ENCODE measurements around the gene ASB9.

ASB9 gene

DNA sequence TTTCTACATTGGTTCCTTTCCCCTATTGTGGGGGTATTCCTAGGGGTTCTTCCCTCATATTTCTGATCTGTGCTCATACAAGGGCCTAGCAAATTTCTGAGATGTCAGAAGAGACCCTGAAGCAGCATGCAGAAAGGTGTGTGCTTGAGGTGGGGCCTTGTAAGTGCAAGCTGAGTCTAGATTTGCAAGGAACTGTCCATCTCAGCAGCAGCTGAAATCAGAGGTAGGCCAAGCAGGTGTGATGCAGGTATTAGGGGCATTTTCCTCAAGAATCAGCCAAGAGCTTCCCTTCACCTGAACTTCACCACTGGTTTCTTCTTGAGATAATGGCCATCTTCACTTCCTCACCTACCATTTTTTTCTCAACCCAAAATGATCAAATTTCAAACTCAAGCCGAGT is 45.1 kb downstream of the ASB9 start:
- Histone ChIP-seq H3K27ac (ENCODE audit: low read depth, low read length) (no peak overlapping the region), H3K27me3 (ENCODE audit: low read length) (no peaks in the 10 kb centered on the region), H3K4me3 (ENCODE audit: insufficient read depth, low read length, poor library complexity, severe bottlenecking) (no peak overlapping the region), H3F3A (ENCODE audit: insufficient read depth) (no peaks in the 10 kb centered on the region), H3K9ac (ENCODE audit: low read length) (no peak overlapping the region), H2AFZ (ENCODE audit: low read depth, low read length, severe bottlenecking) (no peak overlapping the region), H3K4me2 (ENCODE audit: low read depth, low read length, poor library complexity, severe bottlenecking) (no peak overlapping the region), H3K9me2 (replicated peaks; ENCODE audit: insufficient read depth, low read length) (no peaks in the 10 kb centered on the region), H4K20me1 (ENCODE audit: low read depth, low read length) (no peaks in the 10 kb centered on the region), H3K9me3 (ENCODE audit: insufficient read depth, low read length) (no peaks in the 10 kb centered on the region), H3K79me2 (ENCODE audit: insufficient read depth, low read length) (no peaks in the 10 kb centered on the region), H3K36me3 (ENCODE audit: low read length) (no peaks in the 10 kb centered on the region)
- TF ChIP-seq, protein P1, sequence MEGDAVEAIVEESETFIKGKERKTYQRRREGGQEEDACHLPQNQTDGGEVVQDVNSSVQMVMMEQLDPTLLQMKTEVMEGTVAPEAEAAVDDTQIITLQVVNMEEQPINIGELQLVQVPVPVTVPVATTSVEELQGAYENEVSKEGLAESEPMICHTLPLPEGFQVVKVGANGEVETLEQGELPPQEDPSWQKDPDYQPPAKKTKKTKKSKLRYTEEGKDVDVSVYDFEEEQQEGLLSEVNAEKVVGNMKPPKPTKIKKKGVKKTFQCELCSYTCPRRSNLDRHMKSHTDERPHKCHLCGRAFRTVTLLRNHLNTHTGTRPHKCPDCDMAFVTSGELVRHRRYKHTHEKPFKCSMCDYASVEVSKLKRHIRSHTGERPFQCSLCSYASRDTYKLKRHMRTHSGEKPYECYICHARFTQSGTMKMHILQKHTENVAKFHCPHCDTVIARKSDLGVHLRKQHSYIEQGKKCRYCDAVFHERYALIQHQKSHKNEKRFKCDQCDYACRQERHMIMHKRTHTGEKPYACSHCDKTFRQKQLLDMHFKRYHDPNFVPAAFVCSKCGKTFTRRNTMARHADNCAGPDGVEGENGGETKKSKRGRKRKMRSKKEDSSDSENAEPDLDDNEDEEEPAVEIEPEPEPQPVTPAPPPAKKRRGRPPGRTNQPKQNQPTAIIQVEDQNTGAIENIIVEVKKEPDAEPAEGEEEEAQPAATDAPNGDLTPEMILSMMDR (IDR thresholded peaks at IDR 0.05; ENCODE audit: insufficient read depth, low read length, poor library complexity, severe bottlenecking): no peak
- TF ChIP-seq EZH2phosphoT487 (conservative IDR thresholded peaks at IDR 0.05; ENCODE audit: low read length): no peak

DNA sequence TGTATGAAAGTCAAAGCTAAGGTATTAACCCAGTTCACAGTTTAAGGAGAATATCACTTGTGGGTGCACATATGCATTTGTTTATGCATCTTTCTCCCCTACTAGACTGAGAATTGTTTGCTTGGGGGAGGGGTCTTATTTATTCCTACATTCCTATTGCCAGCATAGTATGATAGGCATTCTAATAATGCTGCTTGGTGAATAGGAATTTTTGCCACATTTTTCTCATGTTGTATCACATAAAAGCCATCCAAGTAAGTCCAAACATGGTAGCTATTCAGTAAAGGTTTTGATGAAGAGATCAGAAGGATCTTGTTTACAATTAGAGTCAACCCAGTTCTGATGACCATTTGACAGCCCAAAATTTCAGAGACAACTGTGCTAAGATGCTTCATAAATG is 48.6 kb downstream of the ASB9 start:
- H3K9me2 ChIP-seq (replicated peaks; ENCODE audit: insufficient read depth, low read length): no peaks in the 10 kb centered on the region
- H3K9ac ChIP-seq (ENCODE audit: low read length): no peak overlapping the region
- H3K27me3 ChIP-seq (ENCODE audit: low read length): no peaks in the 10 kb centered on the region
- TF ChIP-seq, protein P1 (IDR thresholded peaks at IDR 0.05; ENCODE audit: insufficient read depth, low read length, poor library complexity, severe bottlenecking): no peak
- no peak for TF ChIP-seq EZH2phosphoT487 (conservative IDR thresholded peaks at IDR 0.05; ENCODE audit: low read length)
- H3K79me2 ChIP-seq (ENCODE audit: insufficient read depth, low read length): no peaks in the 10 kb centered on the region
- H4K20me1 ChIP-seq (ENCODE audit: low read depth, low read length): no peaks in the 10 kb centered on the region
- no peak overlapping the region for H3K27ac ChIP-seq (ENCODE audit: low read depth, low read length)
- no peaks in the 10 kb centered on the region for H3K36me3 ChIP-seq (ENCODE audit: low read length)
- no peaks in the 10 kb centered on the region for H3K9me3 ChIP-seq (ENCODE audit: insufficient read depth, low read length)
- H3K4me2 ChIP-seq (ENCODE audit: low read depth, low read length, poor library complexity, severe bottlenecking): no peak overlapping the region
- H3F3A ChIP-seq (ENCODE audit: insufficient read depth): no peaks in the 10 kb centered on the region
- H3K4me3 ChIP-seq (ENCODE audit: insufficient read depth, low read length, poor library complexity, severe bottlenecking): no peak overlapping the region
- no peak overlapping the region for H2AFZ ChIP-seq (ENCODE audit: low read depth, low read length, severe bottlenecking)

DNA sequence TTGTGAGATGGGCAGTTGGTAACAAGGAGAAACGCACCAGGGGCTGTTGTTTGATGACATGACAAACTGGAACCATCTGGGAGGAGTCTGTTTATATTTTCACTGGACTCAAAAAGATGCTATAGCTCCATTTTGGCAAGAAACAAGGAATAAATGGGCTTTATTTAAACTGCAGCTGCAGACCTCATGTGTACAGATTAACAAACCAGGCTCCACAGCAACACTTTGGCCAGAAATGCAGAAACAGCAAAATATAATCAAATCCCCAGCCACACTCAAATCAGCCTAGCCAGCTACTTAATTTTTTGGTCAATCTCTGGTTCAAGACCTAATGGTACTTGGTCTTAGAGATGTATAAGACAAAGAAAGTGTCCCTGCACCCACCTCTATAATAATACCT is 52.7 kb downstream of the ASB9 start:
- no peaks in the 10 kb centered on the region for H3F3A ChIP-seq (ENCODE audit: insufficient read depth)
- no peak overlapping the region for H2AFZ ChIP-seq (ENCODE audit: low read depth, low read length, severe bottlenecking)
- no peak overlapping the region for H3K4me2 ChIP-seq (ENCODE audit: low read depth, low read length, poor library complexity, severe bottlenecking)
- no peak overlapping the region for H3K27ac ChIP-seq (ENCODE audit: low read depth, low read length)
- no peaks in the 10 kb centered on the region for H3K9me3 ChIP-seq (ENCODE audit: insufficient read depth, low read length)
- H3K9me2 ChIP-seq (replicated peaks; ENCODE audit: insufficient read depth, low read length): no peaks in the 10 kb centered on the region
- no peaks in the 10 kb centered on the region for H3K79me2 ChIP-seq (ENCODE audit: insufficient read depth, low read length)
- no peak overlapping the region for H3K9ac ChIP-seq (ENCODE audit: low read length)
- H3K36me3 ChIP-seq (ENCODE audit: low read length): no peaks in the 10 kb centered on the region
- no peaks in the 10 kb centered on the region for H3K27me3 ChIP-seq (ENCODE audit: low read length)
- no peak for TF ChIP-seq EZH2phosphoT487 (conservative IDR thresholded peaks at IDR 0.05; ENCODE audit: low read length)
- TF ChIP-seq, protein P1 (IDR thresholded peaks at IDR 0.05; ENCODE audit: insufficient read depth, low read length, poor library complexity, severe bottlenecking): no peak
- H4K20me1 ChIP-seq (ENCODE audit: low read depth, low read length): no peaks in the 10 kb centered on the region
- H3K4me3 ChIP-seq (ENCODE audit: insufficient read depth, low read length, poor library complexity, severe bottlenecking): no peak overlapping the region
